ENCODE results near the gene TRMT10C. TPM values are rescaled to one million over a fixed set of nuclear protein-coding genes. Genes with fewer than 3 reads are reported as not detected.

The TRMT10C gene
- 33.7 TPM for total RNA-seq

GRCh38 chr3:101561630-101562328 is at the start of gene TRMT10C:
Gene TRMT10C, plus strand, starts transcription at chr3:101561868. Its CDS starts 2,914 bp downstream, at chr3:101564782.

GRCh38 chr3:101512646-101513418 is 48.8 kb upstream of the TRMT10C start, which contains the start of gene SENP7:
Gene SENP7, minus strand, starts transcription at chr3:101513212. Its CDS starts 82 bp downstream, at chr3:101513130.

GRCh38 chr3:101573449-101574387 is 12.1 kb downstream of the TRMT10C start, which contains the start of gene PCNP:
Gene PCNP, plus strand, starts transcription at chr3:101574180. Its CDS starts 36 bp downstream, at chr3:101574216.

Other genes with a start within 250 kb of the TRMT10C start
- gene IMPG2, start 241.3 kb upstream of the TRMT10C start, total RNA-seq: 221 TPM
- gene SENP7, start 48.7 kb upstream of the TRMT10C start, total RNA-seq: 102 TPM
- 167 TPM for gene PCNP, start 12.3 kb downstream of the TRMT10C start, total RNA-seq
- gene ZBTB11, start 115.3 kb downstream of the TRMT10C start, total RNA-seq: 55.8 TPM
- gene RPL24, start 124.8 kb downstream of the TRMT10C start, total RNA-seq: 920 TPM
- gene CEP97, start 162.7 kb downstream of the TRMT10C start, total RNA-seq: 51.5 TPM
- 15.0 TPM for gene NXPE3, start 217.3 kb downstream of the TRMT10C start, total RNA-seq